HepG2 (cell line): ENCODE data around the gene TBC1D22A. TPM values are rescaled to one million over a fixed set of nuclear protein-coding genes. Genes with fewer than 3 reads are reported as not detected.

Source experiments
- CCDC6 ChIP-seq: sonication (generic); formaldehyde crosslinking; IDR thresholded peaks from 2 replicates; pipeline ENCODE4 v1.8.1; 2022; ENCODE audit warnings: mild to moderate bottlenecking, missing genetic modification reagents, moderate library complexity
- FOXC1 ChIP-seq: sonication (generic); formaldehyde crosslinking; IDR thresholded peaks from 2 replicates; pipeline ENCODE4 v1.8.0; 2022; ENCODE audit warnings: mild to moderate bottlenecking, missing genetic modification reagents, borderline replicate concordance
- JUN ChIP-seq: sonication (generic); formaldehyde crosslinking; IDR thresholded peaks from 2 replicates; pipeline ENCODE4 v1.4.0; 2020; ENCODE audit warnings: mild to moderate bottlenecking, missing genetic modification reagents
- KDM3A ChIP-seq: IDR thresholded peaks from 2 replicates; pipeline ENCODE4 v1.6.1; 2018; ENCODE audit warnings: low read depth, missing compliant biosample characterization
- NFKB2 ChIP-seq: sonication (generic); formaldehyde crosslinking; IDR thresholded peaks from 2 replicates; pipeline ENCODE4 v1.4.0; 2020; ENCODE audit warnings: missing genetic modification reagents, borderline replicate concordance
- NR2F1 ChIP-seq, 2 experiments: fragments of 450-650 bp in 1 of 2; formaldehyde crosslinking in 1 of 2; IDR thresholded peaks; 2 replicates each; pipeline versions ENCODE4 v1.5.0 to v1.6.1; 2016 to 2020; ENCODE audit warnings: mild to moderate bottlenecking in 1 of 2, missing compliant biosample characterization in 1 of 2, missing genetic modification reagents in 1 of 2, moderate library complexity in 1 of 2
- REL ChIP-seq: sonication (generic); formaldehyde crosslinking; conservative IDR thresholded peaks from 2 replicates; pipeline ENCODE4 v1.8.0; 2022; ENCODE audit warnings: mild to moderate bottlenecking, missing genetic modification reagents, moderate library complexity
- TFDP1 ChIP-seq: IDR thresholded peaks from 2 replicates; pipeline ENCODE4 v1.6.1; 2016; ENCODE audit warnings: missing compliant biosample characterization, missing genetic modification reagents, borderline replicate concordance
- WIZ ChIP-seq: sonication (generic); formaldehyde crosslinking; IDR thresholded peaks from 2 replicates; pipeline ENCODE4 v1.5.1; 2020; ENCODE audit warnings: mild to moderate bottlenecking, missing genetic modification reagents
- ZNF382 ChIP-seq: sonication (generic); formaldehyde crosslinking; IDR thresholded peaks from 2 replicates; pipeline ENCODE4 v1.5.0; 2020; ENCODE audit warnings: missing genetic modification reagents, mild to moderate bottlenecking, borderline replicate concordance
- ZNF564 ChIP-seq: sonication (generic); formaldehyde crosslinking; IDR thresholded peaks from 2 replicates; pipeline ENCODE4 v1.8.1; 2023; ENCODE audit warnings: mild to moderate bottlenecking, missing genetic modification reagents
- ZNF672 ChIP-seq: sonication (generic); formaldehyde crosslinking; IDR thresholded peaks from 2 replicates; pipeline ENCODE4 v1.8.1; 2022; ENCODE audit warnings: missing genetic modification reagents
- ZUFSP ChIP-seq: sonication (generic); formaldehyde crosslinking; IDR thresholded peaks from 2 replicates; pipeline ENCODE4 v1.9.0; 2021; ENCODE audit warnings: missing genetic modification reagents, mild to moderate bottlenecking, borderline replicate concordance
- polyA plus RNA-seq, 8 experiments: library from polyadenylated mRNA; depleted of rRNA in 3 of 8; stranded (reverse) in 7 of 8; unstranded in 1 of 8; fragments of >200 nt; fragmentation: Illumina TruSeq in 4 of 8; extraction: Trizol in 4 of 8; gene quantifications; 2 replicates each; pipeline versions ENCODE4 v1.2.1 to v1.2.3, GENCODE V29; 2011 to 2016; ENCODE audit warnings: low read depth in 4 of 8, missing spikeins in 1 of 8, mixed read lengths in 1 of 8; ENCODE audit not compliant: insufficient read depth in 1 of 8
- total RNA-seq, 5 experiments: library from RNA; depleted of rRNA; stranded (reverse); fragments of >200 nt; fragmentation: Illumina TruSeq; extraction: Trizol; gene quantifications; 2 replicates each; pipeline ENCODE4 v1.2.3, GENCODE V29; 2016; ENCODE audit warnings: low read depth in 1 of 5
- TF ChIP-seq, protein P1 (sequence below), 2 experiments: sonication (generic) in 1 of 2; formaldehyde crosslinking in 1 of 2; IDR thresholded peaks; 2 replicates each; pipeline versions ENCODE4 v1.6.1 to v1.9.0; 2014 to 2022; ENCODE audit warnings: antibody characterized with exemption in 1 of 2, borderline replicate concordance in 1 of 2, inconsistent platforms in 1 of 2, low read depth in 1 of 2, missing genetic modification reagents in 1 of 2
- TF ChIP-seq, protein P2 (sequence below): sonication (generic); formaldehyde crosslinking; IDR thresholded peaks from 2 replicates; pipeline ENCODE4 v1.5.0; 2020; ENCODE audit warnings: missing genetic modification reagents
- TF ChIP-seq, protein P3 (sequence below): IDR thresholded peaks from 2 replicates; pipeline ENCODE4 v1.6.1; 2016; ENCODE audit warnings: mild to moderate bottlenecking, missing biosample characterization, missing genetic modification reagents

The TBC1D22A gene
- total and polyA plus RNA-seq, 2 of the 13 experiments (the other 11 are each of a cell fraction or from before 2014, with no cell fraction given) = 17.3 to 18.0 TPM

DNA sequence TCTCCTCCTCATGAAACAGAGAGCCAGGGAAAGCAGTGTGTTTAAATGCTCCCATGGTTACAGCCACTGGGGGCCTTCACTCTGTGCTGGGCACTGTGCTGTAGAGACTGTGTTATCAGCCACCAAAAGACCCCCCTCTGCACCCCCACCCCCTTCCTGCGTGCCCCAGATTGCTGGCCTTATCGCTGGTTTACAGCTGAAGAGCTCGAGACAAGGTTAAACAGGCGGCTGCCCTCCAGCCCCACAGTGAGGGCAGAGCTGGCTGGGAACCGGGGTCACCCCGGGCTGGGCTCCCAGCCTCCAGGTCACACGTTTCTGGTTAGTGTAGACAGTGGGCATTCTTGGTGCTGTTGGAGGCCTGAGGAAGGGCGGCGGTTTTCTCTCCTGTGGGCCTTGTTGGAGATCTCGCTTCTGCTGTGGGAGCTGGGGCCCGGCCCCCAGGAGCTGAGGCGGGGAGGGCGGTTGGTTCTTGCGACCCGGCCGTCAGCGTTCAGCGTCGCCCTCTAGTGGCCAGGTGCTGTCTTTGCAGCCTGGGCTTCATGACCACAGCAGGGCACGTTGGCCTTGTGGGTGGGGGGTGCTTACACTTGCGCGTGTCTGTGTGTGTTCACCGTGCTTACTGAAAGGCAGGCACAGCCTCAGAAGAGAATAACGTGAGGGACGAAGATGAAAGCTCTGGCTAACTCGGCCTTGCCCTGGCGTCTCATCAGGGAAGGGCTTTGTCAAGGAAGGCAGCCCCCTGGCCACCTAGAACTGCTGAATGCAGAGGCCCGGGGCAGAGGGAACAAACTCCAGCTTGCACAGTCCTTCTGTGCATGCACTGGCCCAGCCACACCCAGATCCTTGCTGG, 40.8 kb downstream of the TBC1D22A start (continued):
- TF ChIP-seq, protein P1, sequence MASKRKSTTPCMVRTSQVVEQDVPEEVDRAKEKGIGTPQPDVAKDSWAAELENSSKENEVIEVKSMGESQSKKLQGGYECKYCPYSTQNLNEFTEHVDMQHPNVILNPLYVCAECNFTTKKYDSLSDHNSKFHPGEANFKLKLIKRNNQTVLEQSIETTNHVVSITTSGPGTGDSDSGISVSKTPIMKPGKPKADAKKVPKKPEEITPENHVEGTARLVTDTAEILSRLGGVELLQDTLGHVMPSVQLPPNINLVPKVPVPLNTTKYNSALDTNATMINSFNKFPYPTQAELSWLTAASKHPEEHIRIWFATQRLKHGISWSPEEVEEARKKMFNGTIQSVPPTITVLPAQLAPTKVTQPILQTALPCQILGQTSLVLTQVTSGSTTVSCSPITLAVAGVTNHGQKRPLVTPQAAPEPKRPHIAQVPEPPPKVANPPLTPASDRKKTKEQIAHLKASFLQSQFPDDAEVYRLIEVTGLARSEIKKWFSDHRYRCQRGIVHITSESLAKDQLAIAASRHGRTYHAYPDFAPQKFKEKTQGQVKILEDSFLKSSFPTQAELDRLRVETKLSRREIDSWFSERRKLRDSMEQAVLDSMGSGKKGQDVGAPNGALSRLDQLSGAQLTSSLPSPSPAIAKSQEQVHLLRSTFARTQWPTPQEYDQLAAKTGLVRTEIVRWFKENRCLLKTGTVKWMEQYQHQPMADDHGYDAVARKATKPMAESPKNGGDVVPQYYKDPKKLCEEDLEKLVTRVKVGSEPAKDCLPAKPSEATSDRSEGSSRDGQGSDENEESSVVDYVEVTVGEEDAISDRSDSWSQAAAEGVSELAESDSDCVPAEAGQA (IDR thresholded peaks at IDR 0.05; ENCODE audit: low read depth) = no peak
- TF ChIP-seq, protein P1 (CRISPR knock-in tag; IDR thresholded peaks at IDR 0.05; ENCODE audit: borderline replicate concordance) = no peak
- TF ChIP-seq, protein P2, sequence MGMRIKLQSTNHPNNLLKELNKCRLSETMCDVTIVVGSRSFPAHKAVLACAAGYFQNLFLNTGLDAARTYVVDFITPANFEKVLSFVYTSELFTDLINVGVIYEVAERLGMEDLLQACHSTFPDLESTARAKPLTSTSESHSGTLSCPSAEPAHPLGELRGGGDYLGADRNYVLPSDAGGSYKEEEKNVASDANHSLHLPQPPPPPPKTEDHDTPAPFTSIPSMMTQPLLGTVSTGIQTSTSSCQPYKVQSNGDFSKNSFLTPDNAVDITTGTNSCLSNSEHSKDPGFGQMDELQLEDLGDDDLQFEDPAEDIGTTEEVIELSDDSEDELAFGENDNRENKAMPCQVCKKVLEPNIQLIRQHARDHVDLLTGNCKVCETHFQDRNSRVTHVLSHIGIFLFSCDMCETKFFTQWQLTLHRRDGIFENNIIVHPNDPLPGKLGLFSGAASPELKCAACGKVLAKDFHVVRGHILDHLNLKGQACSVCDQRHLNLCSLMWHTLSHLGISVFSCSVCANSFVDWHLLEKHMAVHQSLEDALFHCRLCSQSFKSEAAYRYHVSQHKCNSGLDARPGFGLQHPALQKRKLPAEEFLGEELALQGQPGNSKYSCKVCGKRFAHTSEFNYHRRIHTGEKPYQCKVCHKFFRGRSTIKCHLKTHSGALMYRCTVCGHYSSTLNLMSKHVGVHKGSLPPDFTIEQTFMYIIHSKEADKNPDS = no peak
- 0 out of 2 replicates have a peak, but pooled peaks have one; percentile 42 for TF ChIP-seq KDM3A (CRISPR knock-in tag)
- TF ChIP-seq CCDC6 (CRISPR knock-in tag) = no peak
- TF ChIP-seq REL (CRISPR knock-in tag) = no peak
- no peak; a peak in 1 of 4 replicates for TF ChIP-seq NR2F1 (CRISPR knock-in tag; IDR thresholded peaks at IDR 0.05)
- peak; percentile 44; the same call in 1 of the 2 replicates for TF ChIP-seq NFKB2 (CRISPR knock-in tag)
- TF ChIP-seq ZNF382 = no peak
- no peak for TF ChIP-seq TFDP1 (CRISPR knock-in tag)
- TF ChIP-seq, protein P3, sequence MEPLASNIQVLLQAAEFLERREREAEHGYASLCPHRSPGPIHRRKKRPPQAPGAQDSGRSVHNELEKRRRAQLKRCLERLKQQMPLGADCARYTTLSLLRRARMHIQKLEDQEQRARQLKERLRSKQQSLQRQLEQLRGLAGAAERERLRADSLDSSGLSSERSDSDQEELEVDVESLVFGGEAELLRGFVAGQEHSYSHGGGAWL = no peak
- TF ChIP-seq ZNF672 = no peak
- no peak for TF ChIP-seq FOXC1 (CRISPR knock-in tag)
- no peak for TF ChIP-seq ZNF564 (CRISPR knock-in tag)
- TF ChIP-seq ZUFSP (CRISPR knock-in tag) = no peak
- TF ChIP-seq WIZ (CRISPR knock-in tag) = no peak
- TF ChIP-seq JUN (CRISPR knock-in tag) = no peak
